Measurements from ENCODE around the gene LRRC72. TPM values are rescaled to one million over a fixed set of nuclear protein-coding genes. Genes with fewer than 3 reads are reported as not detected.

Gene LRRC72
- total and polyA plus RNA-seq, 10 of the 15 experiments (the other 5 are each of a cell fraction or from before 2014, with no cell fraction given): not detected

DNA sequence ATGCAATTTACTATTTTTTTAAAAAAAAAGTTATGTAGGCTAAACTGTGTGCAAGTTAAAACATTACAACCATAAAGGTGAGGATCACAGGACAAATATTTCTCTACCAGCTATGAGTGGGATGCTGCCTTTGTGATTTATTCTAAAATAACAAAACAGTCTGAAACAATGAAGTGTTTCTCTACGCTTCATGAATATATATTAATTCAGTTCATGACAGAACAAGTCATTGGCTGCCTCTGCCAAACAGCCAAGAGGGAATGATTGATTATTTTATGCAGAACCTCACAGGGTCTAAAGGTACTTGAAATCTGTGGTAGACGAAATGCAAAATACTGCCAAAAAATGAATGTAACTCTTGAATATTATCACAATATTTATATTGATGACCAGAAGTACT, 32.1 kb upstream of the LRRC72 start (continued):
- no peak for TF ChIP-seq ZNF384 (IDR thresholded peaks at IDR 0.05; ENCODE audit: borderline replicate concordance, low read depth, low read length)
- TF ChIP-seq CBX3 (IDR thresholded peaks at IDR 0.05; ENCODE audit: borderline replicate concordance, low read depth): no peak
- no peak for TF ChIP-seq SMC3 (IDR thresholded peaks at IDR 0.05; ENCODE audit: borderline replicate concordance, low read length)
- TF ChIP-seq PML (IDR thresholded peaks at IDR 0.05; ENCODE audit: low read length): no peak
- TF ChIP-seq PKNOX1 (IDR thresholded peaks at IDR 0.05): no peak
- no peak for TF ChIP-seq BACH1 (IDR thresholded peaks at IDR 0.05; ENCODE audit: borderline replicate concordance)
- no peak for TF ChIP-seq POLR2AphosphoS2 (IDR thresholded peaks at IDR 0.05; ENCODE audit: low read depth, low read length)

- DNase-seq (ENCODE audit: low read depth, low spot score) (no peak), FAIRE-seq (no peak), ATAC-seq (no peak)
- Histone ChIP-seq H3K27me3 (replicated peaks in 1 of 2; ENCODE audit: control insufficient read depth in 2 of 2, insufficient read depth in 2 of 2, low read length in 1 of 2) (no peaks in the 10 kb centered on the region), H3K79me2 (ENCODE audit: control insufficient read depth, insufficient read depth, low read length) (no peaks in the 10 kb centered on the region), H4K20me1 (ENCODE audit: control insufficient read depth, insufficient read depth) (no peaks in the 10 kb centered on the region), H2AFZ (ENCODE audit: control insufficient read depth, low read depth, low read length) (no peak overlapping the region), H3K36me3 (ENCODE audit: control insufficient read depth in 2 of 2, insufficient read depth in 2 of 2, low read length in 1 of 2) (no peaks in the 10 kb centered on the region), H3K9me3 (replicated peaks; ENCODE audit: control insufficient read depth, insufficient read depth, low read length) (no peaks in the 10 kb centered on the region), H3K4me2 (ENCODE audit: control insufficient read depth, insufficient read depth) (no peak overlapping the region), H3K27ac (ENCODE audit: control insufficient read depth, insufficient read depth) (no peak overlapping the region), H3K9ac (ENCODE audit: control insufficient read depth, insufficient read depth, low read length) (no peak overlapping the region), H3K4me3 (no peak overlapping the region), H3K4me1 (ENCODE audit: control insufficient read depth, insufficient read depth, low read length) (no peaks in the 10 kb centered on the region)
- no TSS peak for BruUV-seq (replicated peaks)
- 25% methylated on average over 4 of the region's 4 CpGs for WGBS (ENCODE audit: insufficient coverage, insufficient replicate concordance, low lambda C conversion rate, missing lambda C conversion rate)
- SMC1A ChIA-PET (ENCODE audit: uncharacterized antibody, unreplicated experiment): interaction anchor here (0.6 kb wide), 1 partner anchor 469 kb away, joined by 3 read pairs; no protein-coding TSS in a partner anchor
- POLR2A ChIA-PET: no interaction called here
- intact Hi-C loops (cut with micrococcal nuclease; ENCODE audit: unreplicated experiment): no loop called here
- RAD21 ChIA-PET (ENCODE audit: unreplicated experiment): no interaction called here
- TF ChIP-seq USF2 (IDR thresholded peaks at IDR 0.05; ENCODE audit: borderline replicate concordance, low read depth, low read length) (no peak), ZNF622 (IDR thresholded peaks at IDR 0.05) (no peak), SREBF2 (IDR thresholded peaks at IDR 0.05; ENCODE audit: low read length) (no peak), ZBED1 (IDR thresholded peaks at IDR 0.05; ENCODE audit: borderline replicate concordance) (no peak), WRNIP1 (IDR thresholded peaks at IDR 0.05; ENCODE audit: borderline replicate concordance, low read depth, low read length) (no peak), NR2C2 (IDR thresholded peaks at IDR 0.05; ENCODE audit: borderline replicate concordance, control insufficient read depth, insufficient read length, low read depth) (no peak), BCLAF1 (IDR thresholded peaks at IDR 0.05) (no peak)
- TF ChIP-seq, protein P1, sequence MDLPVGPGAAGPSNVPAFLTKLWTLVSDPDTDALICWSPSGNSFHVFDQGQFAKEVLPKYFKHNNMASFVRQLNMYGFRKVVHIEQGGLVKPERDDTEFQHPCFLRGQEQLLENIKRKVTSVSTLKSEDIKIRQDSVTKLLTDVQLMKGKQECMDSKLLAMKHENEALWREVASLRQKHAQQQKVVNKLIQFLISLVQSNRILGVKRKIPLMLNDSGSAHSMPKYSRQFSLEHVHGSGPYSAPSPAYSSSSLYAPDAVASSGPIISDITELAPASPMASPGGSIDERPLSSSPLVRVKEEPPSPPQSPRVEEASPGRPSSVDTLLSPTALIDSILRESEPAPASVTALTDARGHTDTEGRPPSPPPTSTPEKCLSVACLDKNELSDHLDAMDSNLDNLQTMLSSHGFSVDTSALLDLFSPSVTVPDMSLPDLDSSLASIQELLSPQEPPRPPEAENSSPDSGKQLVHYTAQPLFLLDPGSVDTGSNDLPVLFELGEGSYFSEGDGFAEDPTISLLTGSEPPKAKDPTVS (IDR thresholded peaks at IDR 0.05; ENCODE audit: low read depth, low read length): no peak
- in situ Hi-C loops (cut with MboI): no loop called here
- CTCF ChIA-PET: interaction anchor here (0.6 kb wide), 1 partner anchor 298 kb away, joined by 3 read pairs; no protein-coding TSS in a partner anchor
These were observed 31.5 kb upstream of the LRRC72 start for GRCh38 chr7:16494955-16495719.
